Hepatocyte (in vitro differentiated cells): ENCODE results near the gene RBFOX1.

Experiments used
- EZH2phosphoT487 ChIP-seq: fragments of 200-600 bp; sonication (generic); IDR thresholded peaks from one replicate; pipeline ENCODE4 v1.6.1; 2018; ENCODE audit warnings: antibody characterized with exemption, mild to moderate bottlenecking, low read depth, moderate library complexity; ENCODE audit not compliant: unreplicated experiment, severe bottlenecking
- TF ChIP-seq, protein P1 (sequence below): fragments of 200-600 bp; sonication (generic); IDR thresholded peaks from 2 replicates; pipeline ENCODE4 v1.5.1; 2016; ENCODE audit warnings: antibody characterized with exemption, mild to moderate bottlenecking; ENCODE audit not compliant: poor library complexity

DNA sequence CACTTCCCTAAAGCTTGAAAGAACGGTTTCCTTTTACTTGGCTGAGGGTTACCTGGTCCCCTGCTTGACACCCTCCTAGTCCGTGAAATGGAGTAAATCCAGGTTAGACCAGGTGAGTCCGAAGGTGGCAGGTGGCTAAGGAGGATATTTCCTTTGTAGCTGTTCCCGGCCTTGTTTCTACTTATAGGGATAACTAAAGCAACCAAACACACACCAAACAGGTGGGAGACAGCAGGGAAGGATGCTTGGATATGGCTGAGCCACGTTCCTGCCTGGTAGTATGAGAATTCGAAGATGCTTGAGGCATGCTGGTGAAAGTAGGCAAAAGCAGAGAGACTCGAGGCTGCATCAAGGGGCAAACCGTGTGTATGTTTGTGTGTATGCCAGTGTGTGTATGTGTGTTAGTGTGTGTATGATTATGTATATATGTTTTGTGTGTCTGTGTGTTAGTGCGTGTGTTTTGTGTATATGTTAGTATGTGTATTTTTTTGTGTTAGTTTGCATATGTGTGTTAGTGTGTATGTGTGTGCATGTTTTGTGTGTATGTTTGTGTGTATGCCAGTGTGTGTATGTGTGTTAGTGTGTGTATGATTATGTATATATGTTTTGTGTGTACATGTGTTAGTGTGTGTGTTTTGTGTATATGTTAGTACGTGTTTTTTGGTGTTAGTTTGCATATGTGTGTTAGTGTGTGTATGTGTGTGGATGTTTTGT is 28.9 kb downstream of the RBFOX1 start:
- TF ChIP-seq, protein P1, sequence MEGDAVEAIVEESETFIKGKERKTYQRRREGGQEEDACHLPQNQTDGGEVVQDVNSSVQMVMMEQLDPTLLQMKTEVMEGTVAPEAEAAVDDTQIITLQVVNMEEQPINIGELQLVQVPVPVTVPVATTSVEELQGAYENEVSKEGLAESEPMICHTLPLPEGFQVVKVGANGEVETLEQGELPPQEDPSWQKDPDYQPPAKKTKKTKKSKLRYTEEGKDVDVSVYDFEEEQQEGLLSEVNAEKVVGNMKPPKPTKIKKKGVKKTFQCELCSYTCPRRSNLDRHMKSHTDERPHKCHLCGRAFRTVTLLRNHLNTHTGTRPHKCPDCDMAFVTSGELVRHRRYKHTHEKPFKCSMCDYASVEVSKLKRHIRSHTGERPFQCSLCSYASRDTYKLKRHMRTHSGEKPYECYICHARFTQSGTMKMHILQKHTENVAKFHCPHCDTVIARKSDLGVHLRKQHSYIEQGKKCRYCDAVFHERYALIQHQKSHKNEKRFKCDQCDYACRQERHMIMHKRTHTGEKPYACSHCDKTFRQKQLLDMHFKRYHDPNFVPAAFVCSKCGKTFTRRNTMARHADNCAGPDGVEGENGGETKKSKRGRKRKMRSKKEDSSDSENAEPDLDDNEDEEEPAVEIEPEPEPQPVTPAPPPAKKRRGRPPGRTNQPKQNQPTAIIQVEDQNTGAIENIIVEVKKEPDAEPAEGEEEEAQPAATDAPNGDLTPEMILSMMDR: no peak
- TF ChIP-seq EZH2phosphoT487: no peak
